Left cardiac atrium (tissue), 4 donors: ENCODE results near the gene CD276. TPM values are rescaled to one million over a fixed set of nuclear protein-coding genes. Genes with fewer than 3 reads are reported as not detected.
"Not testable (repeated sequence)": the region's sequence is repeated elsewhere in the genome, so short reads cannot be mapped to it uniquely, and the experiment has no call there.

Experiments
- ATAC-seq, 2 donors: fragments of 200-7000 bp; cut with Tn5 transposase; one replicate each; pipeline ENCODE4 v1.9.1; 2020; ENCODE audit warnings: mild to moderate bottlenecking in 2 of 2, moderate library complexity in 2 of 2
- DNase-seq: peaks from one replicate; pipeline ENCODE4 v3.0.0-alpha.2; 2020
- intact Hi-C, 2 donors: fragments of 100-400 bp; cut with DNase I; formaldehyde crosslinking; loops; one replicate each; pipeline versions ENCODE4 v1.14.1 to v1.15.1; 2022 to 2023
- long read RNA-seq: library from polyadenylated mRNA; unstranded; transcript quantifications from one replicate; pipeline ENCODE4 v2.0.0, GENCODE V29; 2021
- total RNA-seq, 2 donors: library from RNA; stranded (reverse); fragmentation: NEBNext Ultra II Directional; extraction: Animal tissue kit (Norgen Biotek cat#: 25700); gene quantifications; one replicate each; pipeline ENCODE4 v1.2.1, GENCODE V29; 2021
- donor health status: DM: no; HTN: yes; CAD: no.
- donor health status: DM: no; HTN: yes; CAD: no; lungs with severe emphysema.
- donor health status: DM: yes; HTN: yes; CAD: no.
- donor health status: Dilated cardiomyopathy.

CD276 gene
- total RNA-seq, result 10 to 100 TPM; 29.6 to 77.5 TPM
- long read RNA-seq, transcript CD276-202 (10 exons, 3,469 nt), result major isoform, 10 of 32 reads
- long read RNA-seq, partial matches to known transcripts, result 11 of 32 reads
- long read RNA-seq, other reads (novel, unspliced or antisense), result 10 of 32 reads

DNA sequence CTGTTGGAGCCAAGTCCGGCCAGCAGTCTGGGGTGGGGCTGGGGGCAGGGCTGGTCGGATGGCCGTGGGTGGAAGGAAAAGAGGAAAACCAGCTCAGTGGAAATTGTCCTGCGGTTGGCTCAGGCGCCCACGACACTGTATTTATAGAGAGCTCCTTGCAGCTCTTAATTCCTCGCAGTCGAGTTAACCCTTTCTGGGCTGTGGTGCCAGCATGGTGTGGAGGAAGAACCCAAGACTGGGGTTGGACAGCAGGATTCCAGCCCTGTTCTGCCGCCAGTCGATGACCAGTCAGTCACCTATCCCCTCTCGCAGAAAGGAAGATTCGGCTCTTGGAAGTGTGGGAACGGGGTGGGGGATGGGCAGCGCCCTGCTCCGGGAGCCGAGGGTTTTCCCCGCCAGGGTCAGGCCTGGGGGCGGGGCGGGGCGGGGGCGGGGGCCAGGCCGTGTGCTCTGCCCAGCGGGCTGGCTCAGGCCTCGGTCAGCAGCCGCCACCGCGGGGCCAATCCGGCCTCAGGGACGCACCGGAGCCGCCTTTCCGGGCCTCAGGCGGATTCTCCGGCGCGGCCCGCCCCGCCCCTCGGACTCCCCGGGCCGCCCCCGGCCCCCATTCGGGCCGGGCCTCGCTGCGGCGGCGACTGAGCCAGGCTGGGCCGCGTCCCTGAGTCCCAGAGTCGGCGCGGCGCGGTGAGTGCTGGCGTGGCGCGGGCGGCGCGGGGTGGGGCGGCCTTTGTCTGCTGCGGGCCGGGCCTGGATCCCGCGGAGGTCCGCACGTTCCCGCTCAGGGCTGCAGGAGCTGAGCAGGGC, at the start of gene CD276:
Gene CD276 (plus strand): TSS at position 607 of the 804 bp plus-strand sequence. CDS start 15,257 bp downstream, outside the sequence.
- DNase-seq (peak; percentile 88), ATAC-seq (peak; percentile 87 to 93)
- intact Hi-C loops, result no loop called here

DNA sequence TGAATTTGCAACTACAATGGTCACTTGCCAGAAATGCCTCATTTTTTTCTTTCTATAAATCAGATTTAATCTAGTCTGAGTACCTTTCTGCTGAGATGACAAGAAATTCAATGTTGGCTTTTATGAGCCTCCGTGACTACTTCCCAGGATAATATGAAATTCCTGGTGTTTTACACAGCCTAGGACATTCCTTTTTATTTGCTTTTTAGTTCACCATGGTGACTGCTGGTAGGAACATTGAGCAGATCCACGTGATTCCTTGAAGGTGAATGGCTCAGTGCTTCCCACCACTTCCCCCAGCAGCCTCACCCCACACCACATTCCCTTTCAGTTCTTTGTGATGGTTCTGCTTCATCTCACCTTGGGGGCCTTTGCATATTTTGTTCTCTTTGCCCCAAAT, 46.7 kb upstream of the CD276 start:
- no peak for DNase-seq
- intact Hi-C loops, result loop anchor here (2.0 to 5.0 kb wide), 4 partner anchors 63 to 331 kb away; no protein-coding TSS in a partner anchor
- no peak for ATAC-seq

DNA sequence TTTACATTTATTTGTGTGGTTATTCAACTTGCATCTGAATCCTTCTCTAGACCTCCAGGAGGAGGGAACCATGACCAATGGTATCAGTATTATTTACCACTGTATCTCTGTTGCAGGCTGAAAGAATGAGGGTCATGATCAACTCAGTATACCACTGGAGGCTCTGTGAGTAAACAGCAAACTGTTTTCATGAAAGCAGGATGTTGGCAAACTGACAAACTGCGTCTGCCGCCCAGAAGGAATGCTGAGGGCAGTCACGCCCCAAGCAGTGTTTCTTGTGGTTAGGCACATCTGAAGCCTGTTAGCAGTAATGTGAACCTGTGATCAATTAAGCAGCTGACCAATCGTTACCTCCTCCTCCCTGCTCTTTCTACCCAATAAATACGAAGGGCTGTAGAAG, 44.7 kb upstream of the CD276 start:
- intact Hi-C loops, result loop anchor here in 1 of 2 donors (5.0 kb wide), 1 partner anchor 77 kb away; no protein-coding TSS in a partner anchor
- not testable (repeated sequence) for ATAC-seq, DNase-seq

DNA sequence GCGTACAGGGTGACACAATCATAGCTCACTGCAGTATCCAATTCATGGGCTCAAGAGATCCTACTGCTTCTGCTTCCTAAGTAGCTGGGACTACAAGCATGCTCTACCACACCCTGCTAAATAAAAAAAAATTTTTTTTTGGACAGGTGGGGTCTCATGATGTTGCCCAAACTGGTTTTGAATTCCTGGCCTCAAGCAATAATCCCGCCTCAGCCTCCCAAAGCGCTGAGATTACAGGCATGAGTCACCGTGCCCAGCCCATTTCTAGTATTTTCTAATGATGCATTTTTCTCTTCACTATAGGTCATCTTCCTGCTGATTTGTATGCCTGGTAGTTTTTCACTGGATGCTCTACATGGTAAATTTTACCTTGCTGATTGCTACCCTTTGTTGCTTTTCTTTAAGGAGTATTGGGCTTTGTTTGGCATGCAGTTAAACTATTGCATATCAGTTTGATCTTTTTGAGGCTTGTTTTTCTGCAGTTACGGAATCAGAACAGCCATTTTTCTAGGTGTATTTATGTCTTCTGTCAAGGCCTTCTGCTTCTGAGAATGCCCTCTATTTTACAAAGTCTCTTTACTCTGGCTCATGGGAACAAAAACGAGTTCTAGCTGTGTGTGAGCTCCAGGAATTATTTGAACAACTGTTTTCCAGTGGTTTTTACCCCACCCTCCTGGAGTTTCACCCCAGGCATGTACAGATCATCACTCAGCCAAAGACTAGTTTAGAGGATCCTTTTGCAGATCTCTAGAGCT, 36.7 kb upstream of the CD276 start:
- no peak for ATAC-seq
- intact Hi-C loops, result no loop called here
- DNase-seq, result no peak

DNA sequence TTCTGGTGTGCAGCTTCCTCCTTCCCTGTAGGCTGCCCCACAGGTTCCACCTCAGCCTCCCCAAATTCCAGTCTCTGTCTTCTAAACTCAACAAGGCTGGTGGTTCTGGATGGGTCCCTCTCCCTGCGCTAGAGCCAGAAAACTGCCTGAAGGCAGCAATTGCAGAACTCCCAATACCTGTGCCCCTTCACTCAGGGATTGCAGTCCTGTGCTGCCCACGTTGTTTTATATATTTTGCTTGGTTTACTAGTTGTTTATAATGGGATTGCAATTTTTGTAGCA, 36.2 kb upstream of the CD276 start:
- ATAC-seq (no peak), DNase-seq (no peak)
- intact Hi-C loops, result no loop called here

DNA sequence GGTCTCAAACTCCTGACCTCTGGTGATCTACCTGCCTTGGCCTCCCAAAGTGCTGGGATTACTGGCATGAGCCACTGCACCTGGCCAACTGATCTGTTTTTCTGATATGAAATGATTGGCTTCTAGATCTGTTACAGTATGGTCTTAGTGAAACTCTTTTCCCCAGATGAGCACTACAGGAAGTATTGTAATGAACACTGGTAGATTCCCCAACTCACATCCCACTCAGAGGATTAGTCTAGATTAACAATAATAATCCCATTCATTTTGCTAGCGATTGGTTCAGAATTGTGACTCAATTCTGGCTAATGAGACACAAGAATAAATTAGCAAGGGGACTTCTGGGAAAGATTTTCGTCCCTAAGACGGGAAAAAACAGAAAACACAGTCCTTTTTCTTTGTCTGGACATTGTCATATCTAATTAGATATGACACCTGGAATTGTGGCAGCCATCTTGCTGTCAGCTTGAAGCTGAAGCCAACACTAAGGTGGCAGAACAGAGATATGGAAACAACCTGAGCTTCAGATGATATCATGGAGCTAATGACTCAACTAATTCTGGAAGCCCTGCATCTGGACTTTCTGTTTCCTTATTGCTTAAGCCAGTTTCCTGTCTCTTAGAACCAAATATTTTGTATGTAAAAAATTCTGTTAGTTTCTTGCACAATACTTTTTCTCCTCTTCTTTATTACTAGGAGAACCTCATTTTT, 33.6 kb upstream of the CD276 start:
- intact Hi-C loops, result no loop called here
- peak in 1 of 2 donors; percentile 51 for ATAC-seq
- no peak for DNase-seq

DNA sequence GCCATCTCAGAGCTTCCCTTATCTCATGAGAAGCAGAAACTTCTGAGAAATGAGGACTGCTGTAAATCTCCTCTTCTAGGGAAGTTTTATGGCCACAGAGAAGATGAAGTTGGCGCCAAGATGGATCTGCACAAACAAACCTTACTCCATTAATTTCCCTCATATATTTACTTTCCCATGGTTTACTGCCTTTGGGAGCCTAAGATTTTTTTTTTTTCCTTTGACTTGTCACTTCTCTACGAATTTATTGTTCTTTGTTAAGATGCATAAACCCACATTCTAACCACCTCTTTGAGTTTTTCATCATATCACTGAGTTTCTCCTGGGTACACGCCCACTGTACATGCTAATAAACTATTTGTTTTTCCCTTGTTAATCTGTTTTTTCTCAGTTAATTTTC, 29.5 kb upstream of the CD276 start:
- ATAC-seq (no peak), DNase-seq (no peak)
- intact Hi-C loops, result no loop called here

DNA sequence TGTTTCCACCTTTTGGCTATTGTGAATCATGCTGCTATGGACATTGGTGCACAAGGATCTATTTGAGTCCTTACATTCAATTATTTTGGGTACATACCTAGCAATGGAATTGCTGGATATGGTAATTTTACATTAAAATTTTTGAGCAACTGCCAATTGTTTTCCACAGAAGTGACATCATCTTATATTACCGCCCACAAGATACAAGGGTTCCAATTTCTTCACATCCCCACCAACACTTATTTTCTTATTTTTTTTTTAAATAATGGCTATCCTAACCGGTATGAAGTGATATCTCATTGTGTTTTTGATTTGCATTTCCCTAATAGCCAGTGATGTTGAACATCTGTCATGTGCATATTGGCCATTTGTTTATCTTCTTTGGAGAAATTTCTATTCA, 28.5 kb upstream of the CD276 start:
- intact Hi-C loops, result no loop called here
- ATAC-seq (no peak), DNase-seq (no peak)

DNA sequence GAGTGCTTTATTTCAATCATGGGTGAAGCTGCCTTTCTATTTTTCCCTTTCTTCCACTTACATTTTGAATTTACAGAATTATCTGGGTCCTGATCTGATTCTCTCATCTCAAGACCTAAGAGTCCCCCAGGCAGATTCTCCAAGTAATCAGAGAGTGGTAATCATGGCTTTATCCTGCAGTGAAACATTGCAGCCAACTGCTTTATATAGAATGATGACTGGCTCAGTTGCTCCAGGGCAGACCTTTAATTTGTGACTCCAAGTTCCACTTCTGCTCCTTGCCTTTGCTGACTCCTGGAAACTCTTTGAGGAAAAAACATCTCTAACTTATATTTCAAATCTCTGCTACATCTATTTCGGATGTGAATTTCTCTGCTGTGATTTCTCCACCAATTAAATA, 25.5 kb upstream of the CD276 start:
- DNase-seq, result no peak
- intact Hi-C loops, result no loop called here
- no peak for ATAC-seq

DNA sequence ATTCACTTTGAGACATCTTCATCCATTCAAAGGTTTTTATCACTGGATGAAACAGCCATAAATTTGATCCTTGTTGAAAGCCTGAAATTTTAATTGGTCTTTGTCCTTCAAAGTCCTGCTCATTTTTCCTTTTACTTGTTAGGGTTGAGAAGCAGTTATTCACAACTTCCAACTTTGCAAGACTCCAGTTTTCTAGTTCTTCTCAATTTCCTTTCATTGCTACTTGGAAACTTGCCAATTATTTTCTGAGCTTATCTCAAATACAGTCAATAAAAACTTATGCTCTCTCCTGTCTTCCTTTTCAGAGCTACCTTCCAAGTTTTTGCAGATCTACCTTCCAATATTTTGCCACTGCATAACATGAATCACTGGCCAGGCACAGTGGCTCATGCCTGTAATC, 23.7 kb upstream of the CD276 start:
- ATAC-seq, result no peak

DNA sequence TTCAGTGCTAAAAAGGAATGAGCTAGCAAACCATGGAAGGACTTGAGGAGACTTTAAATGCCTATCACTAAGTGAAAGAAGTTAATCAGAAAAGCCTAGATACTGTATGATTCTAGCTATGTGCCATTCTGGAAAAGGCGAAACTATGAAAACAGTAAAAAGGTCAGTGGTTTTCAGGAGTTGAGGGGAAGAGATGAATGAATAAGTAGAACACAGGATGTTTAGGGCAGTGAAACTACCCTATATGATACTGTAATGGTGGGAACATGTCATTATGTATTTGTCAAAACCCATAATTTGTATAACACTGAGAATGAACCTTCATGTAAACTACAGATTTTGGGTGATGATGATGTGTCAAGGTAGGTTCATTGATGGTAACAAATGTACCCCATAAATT, 9.6 kb upstream of the CD276 start:
- ATAC-seq, result no peak
- intact Hi-C loops, result no loop called here

More for the DNA sequence above, 23.7 kb upstream of the CD276 start:
- intact Hi-C loops, result no loop called here
- DNase-seq, result no peak

DNA sequence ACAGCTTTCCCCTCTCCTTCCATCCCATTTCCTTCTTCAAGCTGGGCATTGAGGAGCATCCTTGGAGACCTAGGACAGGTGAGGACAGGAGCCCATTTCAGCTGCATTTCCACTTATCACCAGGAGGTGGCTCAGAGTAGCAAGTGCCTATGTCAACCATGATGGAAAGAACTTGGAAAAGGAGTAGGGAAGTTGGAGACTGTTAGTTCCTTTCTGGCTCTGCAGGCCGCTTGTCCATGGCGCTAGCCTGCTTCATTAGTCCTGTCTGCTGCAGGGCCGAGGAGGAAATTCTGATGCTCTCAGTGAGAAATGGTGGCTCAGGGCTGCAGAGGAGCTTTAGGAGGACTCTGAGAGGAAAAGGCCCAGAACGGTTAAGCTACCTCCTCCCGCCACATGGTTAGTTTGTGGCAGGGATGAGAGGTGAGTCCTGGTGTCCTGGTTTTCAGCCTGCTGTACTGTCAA, 7.0 kb upstream of the CD276 start:
- ATAC-seq (peak; percentile 85 to 86), DNase-seq (peak; percentile 65)
- intact Hi-C loops, result loop anchor here in 1 of 2 donors (2.0 kb wide), 1 partner anchor 24 kb away; no protein-coding TSS in a partner anchor

More for the DNA sequence above, 9.6 kb upstream of the CD276 start:
- DNase-seq, result no peak

DNA sequence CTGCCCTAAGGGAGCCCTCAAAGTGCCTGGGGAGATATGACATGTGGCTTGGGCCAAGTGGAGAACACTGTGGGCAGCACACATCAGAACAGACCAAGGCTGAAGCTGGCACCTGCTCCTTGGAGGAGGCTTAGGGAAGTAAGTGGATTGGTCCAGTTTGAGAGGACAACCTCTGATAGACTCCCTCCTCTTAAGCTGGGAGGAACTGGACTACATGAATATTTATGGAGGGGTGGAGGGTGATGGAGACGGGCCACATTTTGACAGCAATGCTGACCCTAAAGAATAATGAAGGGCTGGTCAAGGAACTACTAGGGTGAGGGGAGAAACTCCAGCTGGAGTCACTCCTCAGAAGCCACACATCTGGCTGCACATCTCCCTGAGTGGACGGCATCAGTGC, 6.5 kb upstream of the CD276 start:
- intact Hi-C loops, result loop anchor here in 1 of 2 donors (2.0 kb wide), 1 partner anchor 23 kb away; no protein-coding TSS in a partner anchor
- peak in 1 of 2 donors; percentile 10 for ATAC-seq
- DNase-seq, result no peak

DNA sequence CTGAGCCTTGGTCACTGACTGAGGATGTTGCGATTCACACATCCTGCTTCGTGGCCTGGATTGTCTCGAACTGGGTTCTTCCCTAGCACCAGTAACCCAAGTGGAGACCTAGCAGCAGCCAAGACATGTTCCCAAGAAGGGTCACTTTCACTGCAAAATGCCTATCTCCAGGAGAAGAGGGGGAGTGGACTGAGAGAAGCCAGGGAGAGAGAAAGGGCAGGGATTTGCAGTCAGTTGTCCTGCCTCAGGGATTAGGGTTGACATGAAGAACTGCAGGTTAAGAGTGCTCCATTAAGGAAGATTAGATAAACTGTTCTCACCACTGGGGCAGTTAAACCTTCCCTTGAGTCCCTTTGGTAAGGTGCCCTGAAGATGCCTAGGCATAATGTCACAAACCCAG, 5.7 kb upstream of the CD276 start:
- intact Hi-C loops, result no loop called here
- no peak for ATAC-seq
- DNase-seq, result no peak

DNA sequence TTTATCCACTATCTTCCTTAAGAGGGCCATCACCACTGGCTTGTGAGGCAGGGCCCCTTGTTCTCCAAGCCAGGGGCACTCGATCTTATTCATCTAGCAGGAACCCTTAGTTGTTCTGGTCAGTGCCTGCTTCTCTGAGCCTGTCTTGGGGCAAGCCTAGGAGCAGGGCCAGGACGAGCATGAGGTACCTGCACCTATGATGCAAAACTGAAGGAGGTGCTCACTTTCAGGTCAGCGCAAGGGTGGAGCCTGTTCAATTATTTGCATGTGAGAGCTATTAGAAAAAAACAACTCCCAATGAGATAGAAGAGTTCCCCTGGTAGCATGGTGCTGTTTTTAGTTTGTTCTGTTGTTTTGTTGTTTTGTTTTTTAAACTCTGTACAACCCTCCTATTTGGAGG, 5.0 kb upstream of the CD276 start:
- DNase-seq, result no peak
- no peak for ATAC-seq
- intact Hi-C loops, result no loop called here

DNA sequence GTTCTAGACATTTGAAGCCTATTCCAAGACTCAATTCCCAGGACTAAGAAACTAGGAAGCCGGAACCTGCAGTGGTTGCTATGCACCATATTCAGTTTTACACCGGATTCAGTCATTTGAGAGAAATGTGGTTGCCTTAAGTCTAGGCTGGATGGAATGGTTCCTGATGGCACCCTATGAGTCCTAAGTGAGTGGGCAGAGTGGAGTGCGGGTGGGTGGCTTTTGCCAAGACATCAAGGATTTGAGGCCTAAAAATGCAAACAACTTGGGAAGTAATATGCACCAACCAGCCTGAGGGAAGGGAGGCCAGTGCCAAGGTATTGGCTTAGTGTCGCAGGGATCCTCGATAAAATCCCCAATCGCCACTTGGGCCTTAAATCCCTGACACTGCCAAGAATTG, 4.2 kb upstream of the CD276 start:
- intact Hi-C loops, result no loop called here
- ATAC-seq, result no peak
- no peak for DNase-seq

DNA sequence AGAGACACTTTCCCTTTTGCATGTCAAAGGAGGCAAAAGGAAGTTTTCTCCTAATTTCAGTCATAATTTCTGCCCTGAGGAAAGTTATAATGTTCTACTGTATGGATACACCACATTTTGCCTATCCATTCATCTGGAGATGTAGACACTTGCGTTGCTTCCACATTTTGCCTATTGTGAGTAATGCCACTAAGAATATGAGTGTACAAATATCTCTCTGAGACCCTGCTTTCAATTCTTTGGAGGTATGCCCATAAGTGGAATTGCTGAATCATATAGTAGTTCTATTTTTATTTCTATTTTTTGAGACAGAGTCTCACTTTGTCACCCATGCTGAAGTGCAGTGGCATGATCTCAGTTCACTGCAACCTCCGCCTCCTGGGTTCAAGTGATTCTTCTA, 3.6 kb upstream of the CD276 start:
- ATAC-seq (no peak), DNase-seq (no peak)
- intact Hi-C loops, result no loop called here

DNA sequence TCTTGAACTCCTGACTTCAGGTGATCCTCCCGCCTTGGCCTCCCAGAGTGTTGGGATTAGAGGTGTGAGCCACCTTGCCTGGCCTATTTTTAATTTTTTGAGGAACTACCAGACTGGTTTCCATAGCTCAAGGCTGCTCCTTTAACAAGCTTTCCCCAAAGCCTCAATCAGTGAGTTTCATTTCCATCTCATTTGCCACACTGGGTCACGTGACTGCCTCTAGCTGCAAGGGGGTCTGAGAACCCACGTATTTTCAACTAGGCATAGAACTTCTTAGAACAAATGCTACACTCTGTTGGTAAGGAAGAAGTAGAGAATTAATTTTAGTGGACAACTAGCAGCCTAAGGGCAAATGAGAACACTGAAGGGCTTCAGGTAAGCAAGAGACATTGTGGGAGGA, 3.1 kb upstream of the CD276 start:
- no peak for DNase-seq
- ATAC-seq, result no peak
- intact Hi-C loops, result no loop called here

DNA sequence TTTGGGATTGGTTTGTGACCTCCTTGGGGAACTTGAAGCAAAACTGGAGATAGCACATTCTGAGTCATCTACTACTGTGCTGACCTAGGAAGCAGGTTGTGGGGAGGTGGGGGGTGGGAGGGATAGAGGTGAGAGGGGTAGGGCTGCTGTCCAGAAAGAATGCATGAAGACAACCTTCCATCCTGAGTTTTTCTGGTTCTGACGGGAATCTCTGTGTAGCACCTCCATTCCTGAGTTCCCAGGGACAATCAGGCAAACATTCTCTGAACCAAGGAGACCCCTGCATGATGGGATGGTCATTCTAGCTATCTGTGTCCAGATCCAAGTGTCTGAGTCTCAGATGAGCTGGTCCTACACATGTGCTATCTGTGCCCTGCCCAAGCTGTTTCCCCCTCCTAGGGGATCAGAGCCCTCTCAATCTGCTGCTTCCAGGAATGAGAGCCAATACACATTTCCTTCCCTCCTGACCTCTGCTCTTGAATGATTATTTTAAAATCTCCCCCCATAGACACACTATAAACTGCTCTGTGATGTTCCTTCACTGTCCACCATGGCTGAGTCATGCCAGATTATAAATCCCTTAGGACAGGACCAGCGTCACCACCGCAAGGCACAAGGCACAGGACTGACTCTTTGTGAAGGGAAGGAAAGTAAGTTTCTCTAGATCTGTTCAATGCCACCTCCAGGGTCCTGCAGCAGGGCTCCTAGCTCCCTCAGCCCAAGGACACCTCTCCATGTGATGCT, 2.2 kb upstream of the CD276 start:
- ATAC-seq, result no peak
- DNase-seq, result no peak
- intact Hi-C loops, result no loop called here
